ENCODE results near the gene PLEKHA3.
"Not testable (repeated sequence)": the region's sequence is repeated elsewhere in the genome, so short reads cannot be mapped to it uniquely, and the experiment has no call there.

Gene PLEKHA3

GRCh38 chr2:178525460-178525859, 45.2 kb downstream of the PLEKHA3 start:
- not testable (repeated sequence) for FAIRE-seq

GRCh38 chr2:178526256-178526655, 46.0 kb downstream of the PLEKHA3 start:
- FAIRE-seq: no peak

DNA sequence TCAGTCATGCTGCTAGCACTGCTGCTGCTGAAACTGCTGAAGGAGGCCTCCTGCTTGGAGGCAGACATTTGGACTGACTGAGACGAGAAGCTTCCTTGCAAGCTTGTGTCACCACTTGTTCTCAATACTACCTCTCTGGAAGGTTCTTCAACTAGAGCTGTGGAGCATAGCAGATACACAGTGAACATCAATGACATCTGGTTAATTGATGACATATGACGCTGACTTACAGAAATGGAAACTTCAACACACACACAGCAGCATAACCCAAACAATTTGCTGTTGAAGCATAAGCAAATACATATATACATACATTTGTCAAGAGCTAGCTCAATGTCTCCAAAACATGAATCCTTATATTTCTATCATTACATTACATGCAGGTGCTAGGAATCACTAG, 47.3 kb downstream of the PLEKHA3 start:
- no peak for FAIRE-seq

- no peak for FAIRE-seq
These were observed 48.4 kb downstream of the PLEKHA3 start for GRCh38 chr2:178528647-178529046.

DNA sequence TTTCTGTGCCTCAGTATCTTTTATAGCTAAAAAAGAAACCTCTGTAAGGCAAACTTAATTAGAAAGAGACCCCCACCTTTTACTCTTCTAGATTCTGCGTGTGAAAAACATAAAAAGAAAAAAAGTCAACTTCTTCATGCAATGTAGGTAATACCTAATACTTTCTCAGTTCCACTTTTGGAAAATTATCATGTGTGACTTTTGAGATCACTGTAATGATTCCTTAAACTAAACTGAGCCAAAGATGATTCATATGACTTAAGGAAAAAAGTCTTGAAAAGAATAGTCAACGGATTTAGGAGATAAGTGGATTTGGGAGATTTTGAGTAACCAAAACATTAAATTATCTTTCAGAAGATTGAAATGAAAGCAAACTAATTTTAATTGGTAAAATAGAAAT, 48.9 kb downstream of the PLEKHA3 start:
- FAIRE-seq: no peak

GRCh38 chr2:178530131-178530530, 49.9 kb downstream of the PLEKHA3 start:
- FAIRE-seq: no peak

DNA sequence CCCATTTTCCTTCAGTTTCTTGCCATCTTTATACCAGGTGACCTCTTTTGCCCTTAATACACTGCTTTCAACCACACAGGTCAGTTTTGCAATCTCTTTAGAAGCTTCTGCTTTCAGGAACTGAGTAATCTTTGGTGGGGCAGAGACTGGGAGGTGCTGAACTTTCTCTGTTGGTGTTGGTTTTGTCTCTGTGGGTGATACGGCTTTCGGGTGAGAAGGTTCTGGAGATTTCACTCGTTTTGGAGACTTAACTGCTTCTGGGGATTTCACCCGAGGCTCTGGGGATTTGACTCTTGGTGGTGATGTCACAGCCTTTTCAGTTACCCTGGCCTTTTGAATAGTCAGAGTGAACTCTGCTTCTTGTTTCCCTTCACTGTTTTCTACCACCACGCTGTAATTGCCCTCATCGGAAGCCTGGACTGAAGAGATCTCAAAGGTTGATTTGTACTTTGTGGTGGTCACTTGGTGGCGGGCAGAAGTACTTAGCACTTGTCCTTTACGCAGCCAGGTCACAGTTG, 50.4 kb downstream of the PLEKHA3 start:
- FAIRE-seq: no peak

DNA sequence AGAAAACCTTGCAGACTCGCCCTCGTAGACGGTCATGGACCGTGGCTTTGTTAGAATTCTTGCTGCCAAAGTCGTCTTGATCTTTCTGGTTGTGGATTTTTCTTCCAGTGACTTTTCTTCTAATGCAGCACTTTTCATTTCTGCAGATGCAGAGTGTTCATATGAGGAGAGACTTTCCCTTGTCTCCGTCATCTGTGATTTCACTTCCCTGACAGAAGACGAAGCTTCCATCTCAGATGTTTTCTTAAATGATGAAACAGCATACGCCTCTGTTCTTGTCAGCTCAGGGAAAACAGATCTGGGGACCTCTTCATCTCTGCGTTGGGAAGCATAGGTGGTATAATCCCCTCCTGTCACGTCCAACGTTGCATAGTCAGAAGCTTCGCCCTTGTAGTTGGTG, 50.9 kb downstream of the PLEKHA3 start:
- no peak for FAIRE-seq

DNA sequence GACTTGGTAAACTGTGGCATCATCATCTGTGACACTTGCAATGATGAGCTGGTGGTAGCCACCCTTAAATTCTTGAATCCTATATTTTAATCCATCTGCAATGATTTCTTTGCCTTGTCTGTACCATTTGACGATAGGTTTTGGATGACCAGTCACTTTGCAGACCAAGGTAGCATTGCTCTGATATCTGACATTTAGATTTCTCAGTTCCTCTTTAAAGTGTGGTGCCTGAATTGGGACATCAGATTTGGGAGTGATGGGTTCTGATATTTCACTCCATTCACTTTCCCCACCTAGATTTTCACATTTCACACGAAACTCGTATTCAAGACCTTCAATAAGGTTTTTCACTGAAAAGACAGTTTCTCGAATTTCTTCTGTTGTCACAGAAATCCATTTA, 55.8 kb downstream of the PLEKHA3 start:
- no peak for FAIRE-seq

DNA sequence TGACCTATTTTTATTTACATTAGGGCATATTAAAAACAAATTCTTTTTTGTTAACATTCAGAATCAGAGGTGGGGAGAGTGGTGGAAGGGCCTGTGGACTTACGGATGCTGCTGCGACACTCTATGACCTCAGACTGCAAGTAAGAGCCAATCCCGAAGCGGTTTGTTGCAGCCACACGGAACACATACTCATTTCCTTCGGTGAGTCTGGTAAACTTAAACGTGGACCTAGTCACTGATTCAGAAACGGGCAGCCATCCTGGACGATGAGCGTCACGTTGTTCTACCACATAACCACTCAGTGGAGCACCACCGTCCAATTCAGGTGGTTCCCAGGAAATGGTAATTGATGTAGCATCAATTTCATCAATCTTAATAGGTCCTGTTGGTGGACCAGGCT, 61.9 kb downstream of the PLEKHA3 start:
- FAIRE-seq: no peak

GRCh38 chr2:178542569-178542968, 62.3 kb downstream of the PLEKHA3 start:
- FAIRE-seq: no peak

GRCh38 chr2:178550352-178550751, 70.1 kb downstream of the PLEKHA3 start:
- no peak for FAIRE-seq

GRCh38 chr2:178553047-178553446, 72.8 kb downstream of the PLEKHA3 start:
- FAIRE-seq: no peak

Data from islet of Langerhans (tissue), 1 donor.